Esophagus squamous epithelium (tissue), 4 donors: ENCODE results near the gene ASPRV1.

Experiments used
- CTCF ChIP-seq, 6 experiments: fragments of 450-650 bp in 4 of 6; fragments of 200-600 bp in 2 of 6; sonication (generic) in 2 of 6; IDR thresholded peaks; one replicate each; pipeline ENCODE4 v1.5.1; 2016 to 2019; ENCODE audit warnings: antibody characterized with exemption in 6 of 6, mild to moderate bottlenecking in 4 of 6, moderate library complexity in 4 of 6
- POLR2A ChIP-seq, 4 donors: fragments of 450-650 bp; IDR thresholded peaks; one replicate each; pipeline ENCODE4 v1.6.1; 2017; ENCODE audit warnings: antibody characterized with exemption in 4 of 4, mild to moderate bottlenecking in 4 of 4, moderate library complexity in 3 of 4

GRCh38 chr2:69985216-69985615, 23.8 kb upstream of the ASPRV1 start:
- TF ChIP-seq CTCF (IDR thresholded peaks at IDR 0.05) (no peak), POLR2A (IDR thresholded peaks at IDR 0.05) (no peak)
